Nephron (organoid): ENCODE results near the gene PSMC4.

Source experiments
- H3K27ac Mint-ChIP-seq, 3 experiments: 2 replicates each; pipeline ENCODE4 v1.8.0; 2020; ENCODE audit warnings: mixed read lengths in 3 of 3, mild to moderate bottlenecking in 2 of 3, moderate library complexity in 1 of 3
- H3K27me3 Mint-ChIP-seq: 2 replicates; pipeline ENCODE4 v1.8.0; 2021; ENCODE audit warnings: low read depth, mild to moderate bottlenecking, moderate library complexity, mixed read lengths
- H3K36me3 Mint-ChIP-seq: 2 replicates; pipeline ENCODE4 v1.8.0; 2020; ENCODE audit warnings: low read depth, mixed read lengths
- H3K4me1 Mint-ChIP-seq: 2 replicates; pipeline ENCODE4 v1.8.0; 2020; ENCODE audit warnings: mixed read lengths
- H3K4me3 Mint-ChIP-seq, 3 experiments: 2 replicates each; pipeline ENCODE4 v1.8.0; 2020; ENCODE audit warnings: mild to moderate bottlenecking in 3 of 3, mixed read lengths in 3 of 3, moderate library complexity in 2 of 3
- H3K9me3 Mint-ChIP-seq: 2 replicates; pipeline ENCODE4 v1.8.0; 2020; ENCODE audit warnings: mixed read lengths
- CTCF ChIP-seq, 3 experiments: fragments of 200-600 bp; sonication (generic); IDR thresholded peaks; one replicate each; pipeline ENCODE4 v1.5.0; 2021; ENCODE audit warnings: antibody characterized with exemption in 3 of 3; ENCODE audit not compliant: unreplicated experiment in 3 of 3

PSMC4 gene

GRCh38 chr19:39936020-39936419, 34.9 kb upstream of the PSMC4 start:
- no peak for TF ChIP-seq CTCF (IDR thresholded peaks at IDR 0.05; ENCODE audit: unreplicated experiment in 3 of 3)
- Mint-ChIP-seq H3K4me3 (no peak overlapping the region), H3K27me3 (peaks cover 11% of the 10 kb centered on the region), H3K9me3 (peaks cover 14% of the 10 kb centered on the region), H3K27ac (no peak overlapping the region), H3K36me3 (no peaks in the 10 kb centered on the region), H3K4me1 (no peaks in the 10 kb centered on the region)

DNA sequence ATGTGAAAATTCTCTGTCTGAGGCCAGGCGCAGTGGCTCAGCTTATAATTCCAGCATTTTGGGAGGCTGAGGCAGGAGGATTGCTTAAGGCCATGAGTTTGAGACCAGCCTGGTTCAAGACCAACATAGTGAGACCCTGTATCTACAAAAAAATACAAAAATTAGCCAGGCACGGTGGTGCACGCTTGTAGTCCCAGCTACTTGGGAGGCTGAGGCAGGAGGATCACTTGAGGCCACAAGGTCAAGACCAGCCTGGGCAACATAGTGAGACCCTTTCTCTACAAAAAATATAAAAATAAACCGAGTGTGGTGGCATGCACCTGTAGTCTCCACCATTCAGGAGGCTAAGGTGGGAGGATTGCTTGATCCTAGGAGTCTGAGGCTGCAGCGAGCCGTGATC, 34.3 kb upstream of the PSMC4 start:
- H3K4me3 Mint-ChIP-seq = no peak overlapping the region
- TF ChIP-seq CTCF (IDR thresholded peaks at IDR 0.05; ENCODE audit: unreplicated experiment in 3 of 3) = no peak
- H3K36me3 Mint-ChIP-seq = no peaks in the 10 kb centered on the region
- peaks cover 4% of the 10 kb centered on the region for H3K4me1 Mint-ChIP-seq
- peaks cover 14% of the 10 kb centered on the region for H3K9me3 Mint-ChIP-seq
- no peak overlapping the region for H3K27ac Mint-ChIP-seq
- H3K27me3 Mint-ChIP-seq = peaks cover 11% of the 10 kb centered on the region

DNA sequence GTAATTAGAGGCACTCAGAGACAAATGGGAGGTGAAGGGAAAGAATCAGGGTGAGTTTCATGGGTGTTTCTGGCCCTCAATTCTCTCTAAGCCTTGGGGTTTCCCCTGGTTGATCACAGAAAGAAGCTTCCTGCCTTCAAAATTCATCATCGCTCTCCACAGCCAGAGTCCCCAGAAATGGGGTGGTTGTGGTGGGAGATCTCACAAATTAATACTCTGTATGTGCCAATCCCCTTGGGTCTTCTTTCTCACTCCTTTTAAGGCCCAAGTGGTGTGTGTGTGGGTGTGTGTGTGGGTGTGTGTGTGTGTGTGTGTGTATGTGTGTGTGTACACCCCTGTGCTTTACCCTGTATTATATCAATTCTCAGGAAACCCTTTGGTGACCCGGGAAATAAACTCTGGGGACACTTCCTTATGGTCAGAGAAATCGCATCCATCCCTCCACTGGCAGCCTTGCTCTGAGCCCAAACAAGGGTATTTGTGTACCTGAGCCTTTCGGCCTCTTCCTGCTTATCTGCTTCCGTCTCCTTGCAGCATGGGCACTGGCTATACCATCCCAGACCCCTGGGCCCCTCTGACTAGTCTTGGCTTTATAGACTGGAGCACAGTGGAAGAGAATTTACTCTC, 33.8 kb upstream of the PSMC4 start:
- peaks cover 10% of the 10 kb centered on the region for H3K4me1 Mint-ChIP-seq
- no peaks in the 10 kb centered on the region for H3K36me3 Mint-ChIP-seq
- no peak overlapping the region for H3K27ac Mint-ChIP-seq
- peaks cover 7% of the 10 kb centered on the region for H3K27me3 Mint-ChIP-seq
- peaks cover 14% of the 10 kb centered on the region for H3K9me3 Mint-ChIP-seq
- no peak overlapping the region for H3K4me3 Mint-ChIP-seq
- no peak for TF ChIP-seq CTCF (IDR thresholded peaks at IDR 0.05; ENCODE audit: unreplicated experiment in 3 of 3)

GRCh38 chr19:39937787-39938186, 33.2 kb upstream of the PSMC4 start:
- Mint-ChIP-seq H3K27me3 (peaks cover 7% of the 10 kb centered on the region), H3K9me3 (peaks cover 14% of the 10 kb centered on the region), H3K4me3 (no peak overlapping the region), H3K27ac (no peak overlapping the region), H3K36me3 (no peaks in the 10 kb centered on the region), H3K4me1 (peaks cover 16% of the 10 kb centered on the region)
- no peak for TF ChIP-seq CTCF (IDR thresholded peaks at IDR 0.05; ENCODE audit: unreplicated experiment in 3 of 3)

- Mint-ChIP-seq H3K4me1 (peaks cover 26% of the 10 kb centered on the region), H3K27ac (no peak overlapping the region), H3K27me3 (peaks cover 3% of the 10 kb centered on the region), H3K4me3 (no peak overlapping the region), H3K36me3 (no peaks in the 10 kb centered on the region), H3K9me3 (peaks cover 14% of the 10 kb centered on the region)
- no peak for TF ChIP-seq CTCF (IDR thresholded peaks at IDR 0.05; ENCODE audit: unreplicated experiment in 3 of 3)
Observed at GRCh38 chr19:39939556-39939955, 31.4 kb upstream of the PSMC4 start.

GRCh38 chr19:39940221-39940833, 30.6 kb upstream of the PSMC4 start:
- Mint-ChIP-seq H3K4me3 (no peak overlapping the region), H3K4me1 (peaks cover 26% of the 10 kb centered on the region), H3K36me3 (no peaks in the 10 kb centered on the region), H3K27me3 (peaks cover 3% of the 10 kb centered on the region), H3K9me3 (peaks cover 14% of the 10 kb centered on the region), H3K27ac (peak overlapping the region in 1 of 3 experiments; percentile 98)
- TF ChIP-seq CTCF (IDR thresholded peaks at IDR 0.05; ENCODE audit: unreplicated experiment in 3 of 3) = no peak
